Measurements from ENCODE around the gene TBK1. TPM values are rescaled to one million over a fixed set of nuclear protein-coding genes. Genes with fewer than 3 reads are reported as not detected.

Gene TBK1
- total and polyA plus RNA-seq, 9 of the 15 experiments (the other 6 are each of a cell fraction or from before 2014, with no cell fraction given), result 20.4 to 42.0 (median 27.8) TPM

DNA sequence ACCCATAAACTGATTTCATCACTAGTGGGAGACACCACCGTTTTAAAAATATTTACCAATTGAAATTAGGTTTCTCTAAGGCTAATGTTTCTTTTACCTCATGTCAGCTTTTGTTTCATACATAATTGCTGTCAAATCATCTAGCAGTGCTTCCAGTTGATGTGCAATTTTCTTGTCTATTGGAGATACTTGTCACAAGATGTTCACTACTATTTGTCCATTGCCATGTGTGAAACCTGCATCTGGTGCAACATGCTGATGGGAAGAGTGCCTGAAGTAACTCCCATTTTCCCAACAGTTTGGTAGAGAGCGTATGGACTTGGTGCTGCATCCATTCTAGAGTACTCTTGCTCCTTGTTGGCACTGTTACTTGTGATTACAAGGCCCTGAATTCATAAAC lies 38.0 kb upstream of the TBK1 start:
- Histone ChIP-seq H4K20me1 (replicated peaks; ENCODE audit: control insufficient read depth, insufficient read depth, low read length) (no peaks in the 10 kb centered on the region), H3K4me2 (ENCODE audit: insufficient read depth, low read length) (no peak overlapping the region), H3K9me3 (replicated peaks; ENCODE audit: control insufficient read depth, insufficient read depth, low read depth, low read length) (no peaks in the 10 kb centered on the region), H3K4me1 (replicated peaks in 1 of 2; ENCODE audit: control insufficient read depth in 2 of 2, insufficient read depth in 2 of 2, low read length in 2 of 2) (peaks cover 4 to 5% of the 10 kb centered on the region in 2 experiments; a peak in 3 of 5 replicates), H3K27me3 (ENCODE audit: control insufficient read depth in 2 of 2, insufficient read depth in 2 of 2, low read length in 2 of 2) (no peaks in the 10 kb centered on the region), H3K4me3 (no peak overlapping the region), H3K9ac (ENCODE audit: insufficient read depth in 1 of 2, low read depth in 2 of 2, low read length in 2 of 2) (no peak overlapping the region), H3K27ac (ENCODE audit: extremely low read depth, low read depth, low read length) (no peak overlapping the region), H3K9me1 (ENCODE audit: control insufficient read depth, insufficient read depth, low read length) (no peaks in the 10 kb centered on the region), H3K79me2 (ENCODE audit: control insufficient read depth, insufficient read depth, low read length) (peaks cover 52% of the 10 kb centered on the region), H2AFZ (ENCODE audit: low read depth, low read length) (no peak overlapping the region), H3K36me3 (ENCODE audit: control insufficient read depth, insufficient read depth, low read length) (peaks cover 97% of the 10 kb centered on the region)
- FAIRE-seq, result no peak
- in situ Hi-C loops (cut with MboI) (loop anchor here (5.0 kb wide), 1 partner anchor 33 kb away; no protein-coding TSS in a partner anchor), intact Hi-C loops (cut with micrococcal nuclease) (no loop called here)
- ATAC-seq, result no peak
- ChIA-PET POLR2A (interaction anchor here (0.6 to 2.1 kb wide), 2 partner anchors 9 to 55 kb away, joined by 3 to 6 read pairs; no protein-coding TSS in a partner anchor), CTCF (ENCODE audit: low intra/inter-chr PET ratio) (no interaction called here)
- no peak for TF ChIP-seq MEIS2 (IDR thresholded peaks at IDR 0.05; ENCODE audit: partially characterized antibody)
- no peak for TF ChIP-seq ZNF445 (CRISPR knock-in tag; IDR thresholded peaks at IDR 0.05; ENCODE audit: low read depth)
- TF ChIP-seq SNIP1 (IDR thresholded peaks at IDR 0.05; ENCODE audit: low read depth), result no peak
- no peak for TF ChIP-seq ZBTB8A (IDR thresholded peaks at IDR 0.05; ENCODE audit: partially characterized antibody)
- TF ChIP-seq ZC3H11A (IDR thresholded peaks at IDR 0.05; ENCODE audit: low read depth, low read length), result no peak
- TF ChIP-seq HDAC3 (IDR thresholded peaks at IDR 0.05; ENCODE audit: borderline replicate concordance, partially characterized antibody), result no peak
- TF ChIP-seq PTBP1 (IDR thresholded peaks at IDR 0.05; ENCODE audit: low read depth, low read length), result no peak
- TF ChIP-seq, protein P1, sequence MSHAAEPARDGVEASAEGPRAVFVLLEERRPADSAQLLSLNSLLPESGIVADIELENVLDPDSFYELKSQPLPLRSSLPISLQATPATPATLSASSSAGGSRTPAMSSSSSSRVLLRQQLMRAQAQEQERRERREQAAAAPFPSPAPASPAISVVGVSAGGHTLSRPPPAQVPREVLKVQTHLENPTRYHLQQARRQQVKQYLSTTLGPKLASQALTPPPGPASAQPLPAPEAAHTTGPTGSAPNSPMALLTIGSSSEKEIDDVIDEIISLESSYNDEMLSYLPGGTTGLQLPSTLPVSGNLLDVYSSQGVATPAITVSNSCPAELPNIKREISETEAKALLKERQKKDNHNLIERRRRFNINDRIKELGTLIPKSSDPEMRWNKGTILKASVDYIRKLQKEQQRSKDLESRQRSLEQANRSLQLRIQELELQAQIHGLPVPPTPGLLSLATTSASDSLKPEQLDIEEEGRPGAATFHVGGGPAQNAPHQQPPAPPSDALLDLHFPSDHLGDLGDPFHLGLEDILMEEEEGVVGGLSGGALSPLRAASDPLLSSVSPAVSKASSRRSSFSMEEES (CRISPR knock-in tag; IDR thresholded peaks at IDR 0.05), result no peak
- TF ChIP-seq, protein P2, sequence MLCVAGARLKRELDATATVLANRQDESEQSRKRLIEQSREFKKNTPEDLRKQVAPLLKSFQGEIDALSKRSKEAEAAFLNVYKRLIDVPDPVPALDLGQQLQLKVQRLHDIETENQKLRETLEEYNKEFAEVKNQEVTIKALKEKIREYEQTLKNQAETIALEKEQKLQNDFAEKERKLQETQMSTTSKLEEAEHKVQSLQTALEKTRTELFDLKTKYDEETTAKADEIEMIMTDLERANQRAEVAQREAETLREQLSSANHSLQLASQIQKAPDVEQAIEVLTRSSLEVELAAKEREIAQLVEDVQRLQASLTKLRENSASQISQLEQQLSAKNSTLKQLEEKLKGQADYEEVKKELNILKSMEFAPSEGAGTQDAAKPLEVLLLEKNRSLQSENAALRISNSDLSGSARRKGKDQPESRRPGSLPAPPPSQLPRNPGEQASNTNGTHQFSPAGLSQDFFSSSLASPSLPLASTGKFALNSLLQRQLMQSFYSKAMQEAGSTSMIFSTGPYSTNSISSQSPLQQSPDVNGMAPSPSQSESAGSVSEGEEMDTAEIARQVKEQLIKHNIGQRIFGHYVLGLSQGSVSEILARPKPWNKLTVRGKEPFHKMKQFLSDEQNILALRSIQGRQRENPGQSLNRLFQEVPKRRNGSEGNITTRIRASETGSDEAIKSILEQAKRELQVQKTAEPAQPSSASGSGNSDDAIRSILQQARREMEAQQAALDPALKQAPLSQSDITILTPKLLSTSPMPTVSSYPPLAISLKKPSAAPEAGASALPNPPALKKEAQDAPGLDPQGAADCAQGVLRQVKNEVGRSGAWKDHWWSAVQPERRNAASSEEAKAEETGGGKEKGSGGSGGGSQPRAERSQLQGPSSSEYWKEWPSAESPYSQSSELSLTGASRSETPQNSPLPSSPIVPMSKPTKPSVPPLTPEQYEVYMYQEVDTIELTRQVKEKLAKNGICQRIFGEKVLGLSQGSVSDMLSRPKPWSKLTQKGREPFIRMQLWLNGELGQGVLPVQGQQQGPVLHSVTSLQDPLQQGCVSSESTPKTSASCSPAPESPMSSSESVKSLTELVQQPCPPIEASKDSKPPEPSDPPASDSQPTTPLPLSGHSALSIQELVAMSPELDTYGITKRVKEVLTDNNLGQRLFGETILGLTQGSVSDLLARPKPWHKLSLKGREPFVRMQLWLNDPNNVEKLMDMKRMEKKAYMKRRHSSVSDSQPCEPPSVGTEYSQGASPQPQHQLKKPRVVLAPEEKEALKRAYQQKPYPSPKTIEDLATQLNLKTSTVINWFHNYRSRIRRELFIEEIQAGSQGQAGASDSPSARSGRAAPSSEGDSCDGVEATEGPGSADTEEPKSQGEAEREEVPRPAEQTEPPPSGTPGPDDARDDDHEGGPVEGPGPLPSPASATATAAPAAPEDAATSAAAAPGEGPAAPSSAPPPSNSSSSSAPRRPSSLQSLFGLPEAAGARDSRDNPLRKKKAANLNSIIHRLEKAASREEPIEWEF (CRISPR knock-in tag; IDR thresholded peaks at IDR 0.05), result no peak
- no peak for TF ChIP-seq FOXK1 (CRISPR knock-in tag; IDR thresholded peaks at IDR 0.05; ENCODE audit: borderline replicate concordance)
- TF ChIP-seq, protein P3, sequence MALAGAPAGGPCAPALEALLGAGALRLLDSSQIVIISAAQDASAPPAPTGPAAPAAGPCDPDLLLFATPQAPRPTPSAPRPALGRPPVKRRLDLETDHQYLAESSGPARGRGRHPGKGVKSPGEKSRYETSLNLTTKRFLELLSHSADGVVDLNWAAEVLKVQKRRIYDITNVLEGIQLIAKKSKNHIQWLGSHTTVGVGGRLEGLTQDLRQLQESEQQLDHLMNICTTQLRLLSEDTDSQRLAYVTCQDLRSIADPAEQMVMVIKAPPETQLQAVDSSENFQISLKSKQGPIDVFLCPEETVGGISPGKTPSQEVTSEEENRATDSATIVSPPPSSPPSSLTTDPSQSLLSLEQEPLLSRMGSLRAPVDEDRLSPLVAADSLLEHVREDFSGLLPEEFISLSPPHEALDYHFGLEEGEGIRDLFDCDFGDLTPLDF (CRISPR knock-in tag; IDR thresholded peaks at IDR 0.05), result no peak
- TF ChIP-seq ZNF121 (CRISPR knock-in tag; conservative IDR thresholded peaks at IDR 0.05), result no peak
- no peak for TF ChIP-seq ZNF77 (CRISPR knock-in tag; IDR thresholded peaks at IDR 0.05)
- no peak for TF ChIP-seq RBM17 (IDR thresholded peaks at IDR 0.05; ENCODE audit: borderline replicate concordance, low read depth, low read length)
- 77% methylated on average over 2 of the region's 2 CpGs for WGBS (ENCODE audit: insufficient coverage, low coverage, missing lambda C conversion rate)
- no peak for DNase-seq (ENCODE audit: extremely low read depth in 1 of 4, low spot score in 3 of 4)
- BruUV-seq (replicated peaks), result no TSS peak
